Measurements from ENCODE around the gene MRPL12. TPM values are rescaled to one million over a fixed set of nuclear protein-coding genes. Genes with fewer than 3 reads are reported as not detected.

The MRPL12 gene
- total RNA-seq, 1 donor from 2014 or later: 54.1 TPM

- H3K9me3 Mint-ChIP-seq: no peaks in the 10 kb centered on the region
- H3K27ac Mint-ChIP-seq: no peak overlapping the region
- H3K27me3 Mint-ChIP-seq (ENCODE audit: low read depth): peaks cover 14% of the 10 kb centered on the region
- DNase-seq (ENCODE audit: low spot score in 2 of 2, unreplicated experiment in 2 of 2): no peak
- no peak overlapping the region for H3K4me3 Mint-ChIP-seq
- H3K36me3 Mint-ChIP-seq: peaks cover 10% of the 10 kb centered on the region
- H3K4me1 Mint-ChIP-seq: peaks cover 18% of the 10 kb centered on the region
- TF ChIP-seq CTCF (IDR thresholded peaks at IDR 0.05; ENCODE audit: unreplicated experiment): no peak
Measured at GRCh38 chr17:81707725-81708646, 4.8 kb downstream of the MRPL12 start.

- Mint-ChIP-seq H3K36me3 (peaks cover 10% of the 10 kb centered on the region), H3K4me1 (peaks cover 21% of the 10 kb centered on the region), H3K27ac (no peak overlapping the region), H3K27me3 (ENCODE audit: low read depth) (peaks cover 14% of the 10 kb centered on the region), H3K9me3 (no peaks in the 10 kb centered on the region), H3K4me3 (no peak overlapping the region)
- TF ChIP-seq CTCF (IDR thresholded peaks at IDR 0.05; ENCODE audit: unreplicated experiment): no peak
- DNase-seq (ENCODE audit: low spot score in 2 of 2, unreplicated experiment in 2 of 2): no peak
Measured at GRCh38 chr17:81708739-81709185, 5.6 kb downstream of the MRPL12 start.

- Mint-ChIP-seq H3K9me3 (no peaks in the 10 kb centered on the region), H3K27ac (no peak overlapping the region), H3K36me3 (peaks cover 6% of the 10 kb centered on the region), H3K4me1 (peaks cover 16% of the 10 kb centered on the region), H3K4me3 (peak overlapping the region; percentile 56), H3K27me3 (ENCODE audit: low read depth) (peaks cover 14% of the 10 kb centered on the region)
- DNase-seq (ENCODE audit: low spot score in 2 of 2, unreplicated experiment in 2 of 2): no peak
- no peak for TF ChIP-seq CTCF (IDR thresholded peaks at IDR 0.05; ENCODE audit: unreplicated experiment)
Measured at GRCh38 chr17:81710514-81711308, 7.5 kb downstream of the MRPL12 start.

- no peaks in the 10 kb centered on the region for H3K9me3 Mint-ChIP-seq
- TF ChIP-seq CTCF (IDR thresholded peaks at IDR 0.05; ENCODE audit: unreplicated experiment): no peak
- no peaks in the 10 kb centered on the region for H3K36me3 Mint-ChIP-seq
- DNase-seq (ENCODE audit: low spot score in 2 of 2, unreplicated experiment in 2 of 2): peak; percentile 78
- peaks cover 14% of the 10 kb centered on the region for H3K27me3 Mint-ChIP-seq (ENCODE audit: low read depth)
- H3K4me1 Mint-ChIP-seq: peaks cover 16% of the 10 kb centered on the region
- H3K4me3 Mint-ChIP-seq: peak within 1 kb of the TSS; percentile 83
- no peak within 1 kb of the TSS for H3K27ac Mint-ChIP-seq
Measured at GRCh38 chr17:81711814-81712467, 8.8 kb downstream of the MRPL12 start, which contains the start of gene SLC25A10. Gene SLC25A10 (plus strand): TSS chr17:81712284. CDS start chr17:81712427, 143 bp downstream.

- H3K9me3 Mint-ChIP-seq: no peaks in the 10 kb centered on the region
- H3K4me3 Mint-ChIP-seq: peak overlapping the region; percentile 83
- no peak for DNase-seq (ENCODE audit: low spot score in 2 of 2, unreplicated experiment in 2 of 2)
- H3K27ac Mint-ChIP-seq: no peak overlapping the region
- H3K27me3 Mint-ChIP-seq (ENCODE audit: low read depth): peaks cover 14% of the 10 kb centered on the region
- no peaks in the 10 kb centered on the region for H3K36me3 Mint-ChIP-seq
- H3K4me1 Mint-ChIP-seq: peaks cover 16% of the 10 kb centered on the region
- no peak for TF ChIP-seq CTCF (IDR thresholded peaks at IDR 0.05; ENCODE audit: unreplicated experiment)
Measured at GRCh38 chr17:81712468-81713003, 9.4 kb downstream of the MRPL12 start.

All from mesothelial cell of epicardium (in vitro differentiated cells).